Measurements from ENCODE around the gene IL36G. TPM values are rescaled to one million over a fixed set of nuclear protein-coding genes. Genes with fewer than 3 reads are reported as not detected.

Gene IL36G
- total and polyA plus RNA-seq, 9 of the 15 experiments (the other 6 are each of a cell fraction or from before 2014, with no cell fraction given) = not detected

GRCh38 chr2:113034016-113034415 lies 56.2 kb downstream of the IL36G start (continued):
- TF ChIP-seq HNRNPK (IDR thresholded peaks at IDR 0.05; ENCODE audit: low read depth, low read length, poor library complexity, severe bottlenecking) = no peak
- TF ChIP-seq MEF2A (IDR thresholded peaks at IDR 0.05; ENCODE audit: control insufficient read depth, low read depth, low read length) = no peak
- no peak for TF ChIP-seq PTRF (tag; IDR thresholded peaks at IDR 0.05)
- no peak for TF ChIP-seq NR4A1 (CRISPR knock-in tag; IDR thresholded peaks at IDR 0.05)
- TF ChIP-seq NR4A1 (tag; IDR thresholded peaks at IDR 0.05) = 0 out of 2 replicates have a peak, but pooled peaks have one; percentile 26
- no peak for TF ChIP-seq GATAD2A (IDR thresholded peaks at IDR 0.05)
- no peak for TF ChIP-seq TAF1 (IDR thresholded peaks at IDR 0.05; ENCODE audit: control insufficient read depth, extremely low read depth, insufficient read depth, low read length, severe bottlenecking)
- TF ChIP-seq MEIS2 (IDR thresholded peaks at IDR 0.05; ENCODE audit: partially characterized antibody) = no peak
- no peak; the same call in 1 of the 2 replicates for TF ChIP-seq TFE3 (CRISPR knock-in tag; IDR thresholded peaks at IDR 0.05)
- TF ChIP-seq CREB5 (CRISPR knock-in tag; IDR thresholded peaks at IDR 0.05) = no peak
- no peak for TF ChIP-seq CREB3 (tag; conservative IDR thresholded peaks at IDR 0.05; ENCODE audit: low read depth)
- TF ChIP-seq FOS (IDR thresholded peaks at IDR 0.05; ENCODE audit: extremely low read depth, insufficient read length) = no peak
- no peak for TF ChIP-seq BRD4 (IDR thresholded peaks at IDR 0.05)
- no peak for TF ChIP-seq ARNT (IDR thresholded peaks at IDR 0.05)
- TF ChIP-seq MXD1 (CRISPR knock-in tag; IDR thresholded peaks at IDR 0.05; ENCODE audit: borderline replicate concordance, poor library complexity, severe bottlenecking) = no peak
- no peak for TF ChIP-seq ELK3 (CRISPR knock-in tag; IDR thresholded peaks at IDR 0.05)
- TF ChIP-seq DLX4 (CRISPR knock-in tag; IDR thresholded peaks at IDR 0.05) = no peak
- TF ChIP-seq PPARD (CRISPR knock-in tag; IDR thresholded peaks at IDR 0.05) = no peak
- no peak for TF ChIP-seq ZFP36 (IDR thresholded peaks at IDR 0.05; ENCODE audit: low read depth, low read length, partially characterized antibody)
- TF ChIP-seq KLF10 (CRISPR knock-in tag; IDR thresholded peaks at IDR 0.05) = no peak
- no peak for TF ChIP-seq ZNF764 (CRISPR knock-in tag; IDR thresholded peaks at IDR 0.05; ENCODE audit: low read depth)
- TF ChIP-seq HDAC6 (IDR thresholded peaks at IDR 0.05; ENCODE audit: low read depth, low read length) = no peak
- TF ChIP-seq RBM22 (IDR thresholded peaks at IDR 0.05; ENCODE audit: low read depth, low read length, poor library complexity, severe bottlenecking) = no peak
- no peak for TF ChIP-seq ZNF57 (CRISPR knock-in tag; IDR thresholded peaks at IDR 0.05)

Data from K562 (cell line).